Liver (tissue), 9 donors: Measurements from ENCODE around the gene GJC1. TPM values are rescaled to one million over a fixed set of nuclear protein-coding genes. Genes with fewer than 3 reads are reported as not detected.

Source experiments
- DNase-seq: peaks from one replicate; pipeline ENCODE4 v3.0.0-alpha.2; 2017; ENCODE audit warnings: low spot score
- H3K27ac ChIP-seq, 2 donors: one replicate each; pipeline ENCODE4 v1.7.0; 2013; ENCODE audit warnings: inconsistent platforms in 2 of 2, low read length in 2 of 2, control low read depth in 1 of 2, low read depth in 1 of 2, mild to moderate bottlenecking in 1 of 2
- H3K27me3 ChIP-seq, 4 donors: one replicate each; pipeline versions ENCODE4 v1.6.1 to v1.7.0; 2013; ENCODE audit warnings: low read length in 3 of 4, inconsistent platforms in 1 of 4, mild to moderate bottlenecking in 1 of 4, moderate library complexity in 1 of 4; ENCODE audit not compliant: control insufficient read depth in 4 of 4, insufficient read depth in 4 of 4
- H3K36me3 ChIP-seq, 4 donors: one replicate each; pipeline versions ENCODE4 v1.6.1 to v1.7.0; 2013; ENCODE audit warnings: low read length in 3 of 4, mild to moderate bottlenecking in 3 of 4, low read depth in 1 of 4, moderate library complexity in 1 of 4; ENCODE audit not compliant: control insufficient read depth in 4 of 4, insufficient read depth in 3 of 4
- H3K4me1 ChIP-seq, 4 donors: one replicate each; pipeline versions ENCODE4 v1.6.1 to v1.7.0; 2013; ENCODE audit warnings: low read length in 3 of 4, mild to moderate bottlenecking in 3 of 4, moderate library complexity in 1 of 4; ENCODE audit not compliant: control insufficient read depth in 4 of 4, insufficient read depth in 4 of 4
- H3K4me3 ChIP-seq, 3 donors: one replicate each; pipeline versions ENCODE4 v1.6.1 to v1.7.0; 2013; ENCODE audit warnings: low read length in 3 of 3, control low read depth in 1 of 3, low read depth in 1 of 3, mild to moderate bottlenecking in 1 of 3
- H3K9ac ChIP-seq, 2 donors: one replicate each; pipeline ENCODE4 v1.7.0; 2013; ENCODE audit warnings: low read length in 2 of 2, mild to moderate bottlenecking in 2 of 2, moderate library complexity in 2 of 2, control low read depth in 1 of 2, low read depth in 1 of 2
- H3K9me3 ChIP-seq, 4 donors: one replicate each; pipeline versions ENCODE4 v1.6.1 to v1.7.0; 2013; ENCODE audit warnings: low read length in 3 of 4; ENCODE audit not compliant: control insufficient read depth in 4 of 4
- EGR1 ChIP-seq, 2 donors: IDR thresholded peaks; 2 replicates each; pipeline ENCODE4 v1.6.1; 2016 to 2018; ENCODE audit warnings: antibody characterized with exemption in 2 of 2, low read depth in 2 of 2
- FOXA1 ChIP-seq: IDR thresholded peaks from 2 replicates; pipeline ENCODE4 v1.6.1; 2016; ENCODE audit warnings: antibody characterized with exemption
- GABPA ChIP-seq, 2 donors: IDR thresholded peaks in 1 of 2; conservative IDR thresholded peaks in 1 of 2; 2 replicates each; pipeline ENCODE4 v1.6.1; 2016; ENCODE audit warnings: antibody characterized with exemption in 2 of 2, mild to moderate bottlenecking in 1 of 2, moderate library complexity in 1 of 2
- HNF4A ChIP-seq, 2 donors: conservative IDR thresholded peaks; 2 replicates each; pipeline ENCODE4 v1.6.1; 2016; ENCODE audit warnings: antibody characterized with exemption in 2 of 2, mild to moderate bottlenecking in 2 of 2
- JUND ChIP-seq, 2 donors: IDR thresholded peaks; 2 replicates each; pipeline ENCODE4 v1.6.1; 2016; ENCODE audit warnings: antibody characterized with exemption in 2 of 2
- NR2F2 ChIP-seq: IDR thresholded peaks from 2 replicates; pipeline ENCODE4 v1.6.1; 2016; ENCODE audit warnings: antibody characterized with exemption
- RAD21 ChIP-seq, 2 donors: IDR thresholded peaks; 2 replicates each; pipeline ENCODE4 v1.6.1; 2016; ENCODE audit warnings: antibody characterized with exemption in 2 of 2, mild to moderate bottlenecking in 2 of 2
- REST ChIP-seq: IDR thresholded peaks from 2 replicates; pipeline ENCODE4 v1.6.1; 2016; ENCODE audit warnings: antibody characterized with exemption, mild to moderate bottlenecking
- RXRA ChIP-seq, 2 donors: IDR thresholded peaks; 2 replicates each; pipeline ENCODE4 v1.6.1; 2017 to 2018; ENCODE audit warnings: antibody characterized with exemption in 2 of 2, mild to moderate bottlenecking in 1 of 2
- SP1 ChIP-seq: IDR thresholded peaks from 2 replicates; pipeline ENCODE4 v1.6.1; 2018; ENCODE audit warnings: antibody characterized with exemption, mild to moderate bottlenecking
- TAF1 ChIP-seq: conservative IDR thresholded peaks from 2 replicates; pipeline ENCODE4 v1.6.1; 2016; ENCODE audit warnings: antibody characterized with exemption, mild to moderate bottlenecking
- YY1 ChIP-seq: IDR thresholded peaks from 2 replicates; pipeline ENCODE4 v1.6.1; 2016; ENCODE audit warnings: antibody characterized with exemption, mild to moderate bottlenecking
- ZBTB33 ChIP-seq: IDR thresholded peaks from 2 replicates; pipeline ENCODE4 v1.6.1; 2016; ENCODE audit warnings: antibody characterized with exemption
- WGBS: extraction: QIAGEN DNeasy Blood & Tissue Kit; methylation state at CpG from one replicate; pipeline ENCODE4 v1.1.7; 2013; 5-methylcytosine and 5-hydroxymethylcytosine counted together
- polyA plus RNA-seq, 2 donors: library from polyadenylated mRNA; stranded (reverse) in 1 of 2; unstranded in 1 of 2; fragments of 200-250 nt in 1 of 2; fragments of >200 nt in 1 of 2; fragmentation: Nextera tagmentation in 1 of 2; extraction: Ambion mirVana in 1 of 2; gene quantifications; one replicate each; pipeline versions ENCODE4 v1.2.1 to v1.2.3, GENCODE V29; 2013 to 2015
- total RNA-seq, 2 donors: library from RNA; depleted of rRNA; stranded (reverse); fragments of >200 nt; gene quantifications; one replicate each; pipeline ENCODE4 v1.2.3, GENCODE V29; 2014
- TF ChIP-seq, protein P1 (sequence below): IDR thresholded peaks from 2 replicates; pipeline ENCODE4 v1.6.1; 2016; ENCODE audit warnings: antibody characterized with exemption
- TF ChIP-seq, protein P2 (sequence below): IDR thresholded peaks from 2 replicates; pipeline ENCODE4 v1.6.1; 2016; ENCODE audit warnings: antibody characterized with exemption
- donor health status: healthy.
- donor health status: healthy.
- donor health status: healthy.
- donor health status: healthy.
- donor health status: healthy.

Gene GJC1
- total and polyA plus RNA-seq, 4 donors = 0.17 to 1.4 (median 0.77) TPM

DNA sequence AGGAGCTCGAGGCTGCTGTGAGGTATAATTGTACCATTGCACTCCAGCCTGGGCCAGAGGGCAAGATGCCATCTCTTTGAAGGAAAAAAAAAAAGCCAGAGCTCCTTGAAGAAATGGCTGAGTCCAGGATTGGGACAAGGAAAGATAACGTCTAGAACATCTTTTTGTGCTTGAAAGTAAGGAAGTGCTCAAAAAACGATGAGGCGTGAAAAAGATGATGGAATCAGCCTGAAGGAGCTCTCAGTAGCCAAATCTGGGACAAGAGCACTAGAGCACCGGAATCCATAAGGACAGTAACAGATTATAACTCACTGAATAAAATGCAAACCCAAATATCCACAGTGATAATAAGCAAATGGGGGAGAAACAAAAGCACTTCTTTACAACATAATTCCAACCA is 47.0 kb upstream of the GJC1 start:
- TF ChIP-seq GABPA (IDR thresholded peaks at IDR 0.05 in 1 of 2, conservative IDR thresholded peaks at IDR 0.05 in 1 of 2) (no peak), RAD21 (IDR thresholded peaks at IDR 0.05) (no peak), FOXA1 (no peak), TAF1 (no peak), EGR1 (IDR thresholded peaks at IDR 0.05; ENCODE audit: low read depth in 2 of 2) (no peak), NR2F2 (no peak), JUND (IDR thresholded peaks at IDR 0.05) (no peak), SP1 (no peak), ZBTB33 (no peak), RXRA (IDR thresholded peaks at IDR 0.05) (no peak)
- TF ChIP-seq, protein P1, sequence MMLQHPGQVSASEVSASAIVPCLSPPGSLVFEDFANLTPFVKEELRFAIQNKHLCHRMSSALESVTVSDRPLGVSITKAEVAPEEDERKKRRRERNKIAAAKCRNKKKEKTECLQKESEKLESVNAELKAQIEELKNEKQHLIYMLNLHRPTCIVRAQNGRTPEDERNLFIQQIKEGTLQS = no peak
- TF ChIP-seq, protein P2, sequence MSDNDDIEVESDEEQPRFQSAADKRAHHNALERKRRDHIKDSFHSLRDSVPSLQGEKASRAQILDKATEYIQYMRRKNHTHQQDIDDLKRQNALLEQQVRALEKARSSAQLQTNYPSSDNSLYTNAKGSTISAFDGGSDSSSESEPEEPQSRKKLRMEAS = no peak
- 93% methylated on average over 5 of the region's 5 CpGs for WGBS

DNA sequence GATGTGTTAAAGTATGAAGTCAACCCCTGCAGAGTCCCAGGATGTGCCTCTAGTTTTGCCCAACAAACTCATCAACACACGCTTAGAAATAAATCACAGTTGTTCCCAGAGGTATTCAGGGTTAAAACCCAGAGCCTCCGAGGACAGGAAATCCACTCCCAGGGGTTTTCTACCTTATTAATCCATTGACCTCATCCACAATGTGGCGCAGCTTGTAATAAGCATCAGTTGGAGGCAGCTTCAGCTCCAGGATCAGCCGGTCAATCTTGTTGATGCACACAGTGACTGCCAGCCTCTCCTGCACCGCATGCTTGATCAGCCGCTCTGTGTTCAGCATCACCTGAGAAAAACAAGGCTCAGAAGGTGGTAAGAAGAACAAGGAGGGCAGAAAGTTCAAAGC is 45.7 kb upstream of the GJC1 start:
- TF ChIP-seq NR2F2 (no peak), ZBTB33 (no peak), REST (no peak), YY1 (no peak), HNF4A (conservative IDR thresholded peaks at IDR 0.05) (no peak), FOXA1 (no peak), TAF1 (no peak), JUND (IDR thresholded peaks at IDR 0.05) (no peak)
- TF ChIP-seq, protein P2 = no peak
- no peak overlapping the region for H3K27ac ChIP-seq
- DNase-seq = no peak
- H3K36me3 ChIP-seq = peaks cover 9 to 64% (median 46%) of the 10 kb centered on the region in 4 donors
- 98% methylated on average over 6 of the region's 6 CpGs for WGBS
- no peak overlapping the region for H3K4me3 ChIP-seq
- no peak overlapping the region for H3K9ac ChIP-seq
- no peaks in the 10 kb centered on the region for H3K27me3 ChIP-seq
- H3K9me3 ChIP-seq = no peaks in the 10 kb centered on the region
- H3K4me1 ChIP-seq = no peaks in the 10 kb centered on the region

More for the DNA sequence above, 47.0 kb upstream of the GJC1 start:
- no peak for DNase-seq
- Histone ChIP-seq H3K27me3 (no peaks in the 10 kb centered on the region), H3K9me3 (no peaks in the 10 kb centered on the region), H3K9ac (no peak overlapping the region), H3K4me1 (no peaks in the 10 kb centered on the region), H3K4me3 (no peak overlapping the region), H3K27ac (no peak overlapping the region), H3K36me3 (peaks cover 9 to 65% (median 45%) of the 10 kb centered on the region in 4 donors)
